ENCODE results near the gene CCDC28B. TPM values are rescaled to one million over a fixed set of nuclear protein-coding genes. Genes with fewer than 3 reads are reported as not detected.

CCDC28B gene
- total and polyA plus RNA-seq, 2 of the 13 experiments (the other 11 are each of a cell fraction or from before 2014, with no cell fraction given) = 2.6 to 3.5 TPM

DNA sequence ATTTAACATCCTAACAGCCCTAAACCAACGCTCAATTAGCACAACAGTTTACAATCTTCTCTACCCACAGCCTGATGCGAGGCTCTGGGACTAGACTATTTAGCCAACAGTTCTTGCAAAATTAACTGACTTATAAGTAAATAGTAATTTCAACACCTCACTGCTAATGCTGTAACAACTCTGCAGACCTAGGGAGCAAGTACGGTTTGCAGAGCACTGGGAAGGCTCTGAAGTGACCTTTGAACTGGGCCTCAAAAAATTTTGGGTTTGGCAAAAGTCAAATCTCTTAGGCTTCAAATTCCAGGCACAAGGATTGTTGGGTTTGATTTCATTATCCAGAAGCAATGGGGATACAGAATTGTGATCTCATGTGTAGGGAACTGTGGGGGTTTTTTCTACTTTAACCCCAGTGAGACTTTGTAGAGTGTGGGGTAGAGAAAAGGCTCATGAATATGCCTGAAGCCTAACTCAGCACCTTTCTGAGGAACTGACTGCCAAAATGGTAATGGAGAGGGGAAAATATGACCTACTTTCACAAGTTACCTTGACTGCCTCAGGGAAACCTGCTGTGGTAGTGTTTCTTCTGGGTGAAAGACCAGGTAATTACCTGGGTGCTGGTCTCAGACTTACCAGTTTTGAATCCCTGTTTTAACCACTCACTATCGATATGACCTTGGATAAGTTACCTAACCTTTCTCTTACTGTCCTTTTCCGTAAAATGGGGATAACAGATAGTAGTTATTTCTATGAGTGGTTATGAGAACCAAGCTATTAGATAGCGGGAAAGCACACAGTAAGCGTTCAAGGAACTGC lies 21.8 kb upstream of the CCDC28B start (continued):
- no peak for TF ChIP-seq ZNF773 (CRISPR knock-in tag; IDR thresholded peaks at IDR 0.05; ENCODE audit: borderline replicate concordance)
- TF ChIP-seq ZFY (CRISPR knock-in tag; IDR thresholded peaks at IDR 0.05) = peak; percentile 34; the same call in 1 of the 2 replicates
- no peak for TF ChIP-seq IKZF1 (IDR thresholded peaks at IDR 0.05)
- TF ChIP-seq TRIM22 (IDR thresholded peaks at IDR 0.05) = no peak
- no peak for TF ChIP-seq DR1 (CRISPR knock-in tag; IDR thresholded peaks at IDR 0.05)
- TF ChIP-seq, protein P1, sequence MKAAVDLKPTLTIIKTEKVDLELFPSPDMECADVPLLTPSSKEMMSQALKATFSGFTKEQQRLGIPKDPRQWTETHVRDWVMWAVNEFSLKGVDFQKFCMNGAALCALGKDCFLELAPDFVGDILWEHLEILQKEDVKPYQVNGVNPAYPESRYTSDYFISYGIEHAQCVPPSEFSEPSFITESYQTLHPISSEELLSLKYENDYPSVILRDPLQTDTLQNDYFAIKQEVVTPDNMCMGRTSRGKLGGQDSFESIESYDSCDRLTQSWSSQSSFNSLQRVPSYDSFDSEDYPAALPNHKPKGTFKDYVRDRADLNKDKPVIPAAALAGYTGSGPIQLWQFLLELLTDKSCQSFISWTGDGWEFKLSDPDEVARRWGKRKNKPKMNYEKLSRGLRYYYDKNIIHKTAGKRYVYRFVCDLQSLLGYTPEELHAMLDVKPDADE (CRISPR knock-in tag; IDR thresholded peaks at IDR 0.05) = no peak
- TF ChIP-seq RFX3 (CRISPR knock-in tag; IDR thresholded peaks at IDR 0.05) = no peak
- peak; percentile 35; the same call in 1 of the 2 replicates for TF ChIP-seq ISL2 (CRISPR knock-in tag; IDR thresholded peaks at IDR 0.05)
- TF ChIP-seq, protein P2, sequence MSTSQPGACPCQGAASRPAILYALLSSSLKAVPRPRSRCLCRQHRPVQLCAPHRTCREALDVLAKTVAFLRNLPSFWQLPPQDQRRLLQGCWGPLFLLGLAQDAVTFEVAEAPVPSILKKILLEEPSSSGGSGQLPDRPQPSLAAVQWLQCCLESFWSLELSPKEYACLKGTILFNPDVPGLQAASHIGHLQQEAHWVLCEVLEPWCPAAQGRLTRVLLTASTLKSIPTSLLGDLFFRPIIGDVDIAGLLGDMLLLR (CRISPR knock-in tag; IDR thresholded peaks at IDR 0.05) = no peak
- no peak; the same call in 1 of the 2 replicates for TF ChIP-seq ZNF792 (CRISPR knock-in tag; IDR thresholded peaks at IDR 0.05)
- TF ChIP-seq ZNF546 (CRISPR knock-in tag; conservative IDR thresholded peaks at IDR 0.05) = no peak
- TF ChIP-seq HNRNPH1 (optimal IDR thresholded peaks at IDR 0.05; ENCODE audit: low read depth, low read length) = no peak
- no peak for TF ChIP-seq NCOA1 (CRISPR knock-in tag; IDR thresholded peaks at IDR 0.05)
- TF ChIP-seq KLF12 (CRISPR knock-in tag; IDR thresholded peaks at IDR 0.05; ENCODE audit: borderline replicate concordance) = no peak
- TF ChIP-seq ZNF3 (CRISPR knock-in tag; IDR thresholded peaks at IDR 0.05) = no peak
- no peak for TF ChIP-seq PBX2 (CRISPR knock-in tag; IDR thresholded peaks at IDR 0.05)
- 0 out of 2 replicates have a peak, but pooled peaks have one; percentile 9 for TF ChIP-seq ZNF556 (CRISPR knock-in tag; IDR thresholded peaks at IDR 0.05; ENCODE audit: borderline replicate concordance)
- TF ChIP-seq REPIN1 (CRISPR knock-in tag; IDR thresholded peaks at IDR 0.05; ENCODE audit: borderline replicate concordance, low read depth) = no peak
- no peak for TF ChIP-seq MAZ (IDR thresholded peaks at IDR 0.05; ENCODE audit: borderline replicate concordance, low read depth, low read length)
- no peak for TF ChIP-seq MAZ (CRISPR knock-in tag; IDR thresholded peaks at IDR 0.05; ENCODE audit: low read depth)
- TF ChIP-seq, protein P3, sequence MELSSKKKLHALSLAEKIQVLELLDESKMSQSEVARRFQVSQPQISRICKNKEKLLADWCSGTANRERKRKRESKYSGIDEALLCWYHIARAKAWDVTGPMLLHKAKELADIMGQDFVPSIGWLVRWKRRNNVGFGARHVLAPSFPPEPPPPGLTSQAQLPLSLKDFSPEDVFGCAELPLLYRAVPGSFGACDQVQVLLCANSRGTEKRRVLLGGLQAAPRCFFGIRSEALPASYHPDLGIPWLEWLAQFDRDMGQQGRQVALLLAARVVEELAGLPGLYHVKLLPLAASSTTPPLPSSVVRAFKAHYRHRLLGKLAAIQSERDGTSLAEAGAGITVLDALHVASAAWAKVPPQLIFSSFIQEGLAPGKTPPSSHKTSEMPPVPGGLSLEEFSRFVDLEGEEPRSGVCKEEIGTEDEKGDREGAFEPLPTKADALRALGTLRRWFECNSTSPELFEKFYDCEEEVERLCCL (CRISPR knock-in tag; IDR thresholded peaks at IDR 0.05; ENCODE audit: borderline replicate concordance) = no peak
- TF ChIP-seq CREM (IDR thresholded peaks at IDR 0.05) = peak; percentile 59
- TF ChIP-seq CREM (CRISPR knock-in tag; IDR thresholded peaks at IDR 0.05) = no peak
- no peak for TF ChIP-seq ZNF841 (CRISPR knock-in tag; IDR thresholded peaks at IDR 0.05; ENCODE audit: borderline replicate concordance)
- TF ChIP-seq GPBP1L1 (CRISPR knock-in tag; IDR thresholded peaks at IDR 0.05) = no peak
